Thoracic aorta (tissue), 2 donors: ENCODE results near the gene UNC13A. TPM values are rescaled to one million over a fixed set of nuclear protein-coding genes. Genes with fewer than 3 reads are reported as not detected.
A peak's percentile ranks its signal among the peaks of the same experiment; 100 is the strongest.

ENCODE experiments used
- ATAC-seq: fragments of 150-250 bp; one replicate; pipeline ENCODE4 v1.8.0; 2017; ENCODE audit warnings: low read depth; ENCODE audit not compliant: insufficient number of reproducible peaks, low FRiP score
- DNase-seq: peaks from one replicate; pipeline ENCODE4 v3.0.0-alpha.2; 2020; ENCODE audit warnings: low spot score
- H3K27ac ChIP-seq, 2 donors: fragments of 200-600 bp; sonication (generic); 1 replicate in 1 of 2; 2 replicates in 1 of 2; pipeline ENCODE4 v1.5.1; 2016; ENCODE audit warnings: mild to moderate bottlenecking in 2 of 2, moderate library complexity in 2 of 2
- H3K27me3 ChIP-seq: fragments of 200-600 bp; sonication (generic); replicated peaks from 2 replicates; pipeline ENCODE4 v1.6.0; 2016; ENCODE audit warnings: mild to moderate bottlenecking; ENCODE audit not compliant: insufficient read depth
- H3K36me3 ChIP-seq: fragments of 200-600 bp; sonication (generic); one replicate; pipeline ENCODE4 v1.5.1; 2016
- H3K4me1 ChIP-seq, 2 donors: fragments of 200-600 bp; sonication (generic); 1 replicate in 1 of 2; 2 replicates in 1 of 2; pipeline versions ENCODE4 v1.5.1 to v1.6.0; 2016; ENCODE audit warnings: low read depth in 2 of 2, mild to moderate bottlenecking in 1 of 2; ENCODE audit not compliant: control insufficient read depth in 1 of 2
- H3K4me3 ChIP-seq: fragments of 200-600 bp; sonication (generic); 2 replicates; pipeline ENCODE4 v1.5.1; 2016; ENCODE audit warnings: mild to moderate bottlenecking
- H3K9me3 ChIP-seq: fragments of 200-600 bp; sonication (generic); 2 replicates; pipeline ENCODE4 v1.5.1; 2016
- CTCF ChIP-seq: fragments of 200-600 bp; sonication (generic); IDR thresholded peaks from one replicate; pipeline ENCODE4 v1.5.1; 2019; ENCODE audit warnings: antibody characterized with exemption
- total RNA-seq, 2 donors: library from RNA; depleted of rRNA; stranded (reverse); fragments of >200 nt; gene quantifications; one replicate each; pipeline versions ENCODE4 v1.1.0 to v1.2.3, GENCODE V29; 2016

The UNC13A gene
- total RNA-seq, 2 donors from 2014 or later: 2.1 to 7.7 TPM

GRCh38 chr19:17560205-17560595 is 128.0 kb downstream of the UNC13A start:
- peak overlapping the region in 1 of 2 donors; percentile 34 for H3K27ac ChIP-seq
- DNase-seq (no peak), ATAC-seq (no peak)
- H3K9me3 ChIP-seq: no peaks in the 10 kb centered on the region
- no peak for TF ChIP-seq CTCF
- no peaks in the 10 kb centered on the region for H3K27me3 ChIP-seq
- no peak overlapping the region for H3K4me3 ChIP-seq
- H3K36me3 ChIP-seq: peaks cover 9% of the 10 kb centered on the region
- H3K4me1 ChIP-seq: peaks cover 4 to 10% of the 10 kb centered on the region in 2 donors

DNA sequence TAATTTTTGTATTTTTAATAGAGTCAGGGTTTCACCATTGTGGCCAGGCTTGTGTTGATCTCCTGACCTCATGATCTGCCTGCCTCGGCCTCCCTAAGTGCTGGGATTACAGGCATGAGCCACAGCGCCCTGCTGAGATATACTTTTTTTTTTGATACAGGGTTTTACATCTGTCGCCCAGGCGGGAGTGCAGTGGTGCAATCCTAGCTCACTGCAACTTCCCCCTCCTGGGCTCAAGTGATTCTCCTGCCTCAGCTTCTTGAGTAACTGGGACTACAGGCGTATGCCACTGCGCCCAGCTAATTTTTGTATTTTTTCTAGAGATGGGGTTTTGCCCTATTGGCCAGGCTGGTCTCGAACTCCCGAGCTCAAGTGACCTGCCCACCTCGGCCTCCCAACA is 130.7 kb downstream of the UNC13A start:
- Histone ChIP-seq H3K4me3 (no peak overlapping the region), H3K9me3 (no peaks in the 10 kb centered on the region), H3K27me3 (no peaks in the 10 kb centered on the region), H3K27ac (no peak overlapping the region), H3K4me1 (peaks cover 14% of the 10 kb centered on the region in 2 donors), H3K36me3 (peaks cover 5% of the 10 kb centered on the region)
- ATAC-seq (no peak), DNase-seq (no peak)
- TF ChIP-seq CTCF: no peak

GRCh38 chr19:17556995-17557394 is 131.2 kb downstream of the UNC13A start:
- H3K9me3 ChIP-seq: no peaks in the 10 kb centered on the region
- H3K27ac ChIP-seq: no peak overlapping the region
- H3K4me3 ChIP-seq: peak overlapping the region; percentile 81
- DNase-seq (no peak), ATAC-seq (no peak)
- TF ChIP-seq CTCF: no peak
- peaks cover 14% of the 10 kb centered on the region in 2 donors for H3K4me1 ChIP-seq
- peaks cover 5% of the 10 kb centered on the region for H3K36me3 ChIP-seq
- no peaks in the 10 kb centered on the region for H3K27me3 ChIP-seq

- no peaks in the 10 kb centered on the region for H3K27me3 ChIP-seq
- no peak for TF ChIP-seq CTCF
- peak overlapping the region; percentile 81 for H3K4me3 ChIP-seq
- DNase-seq: no peak
- no peaks in the 10 kb centered on the region for H3K9me3 ChIP-seq
- no peak for ATAC-seq
- peaks cover 5% of the 10 kb centered on the region for H3K36me3 ChIP-seq
- H3K4me1 ChIP-seq: peaks cover 14% of the 10 kb centered on the region in 2 donors
- peak overlapping the region in 1 of 2 donors; percentile 54 for H3K27ac ChIP-seq
These were observed 132.0 kb downstream of the UNC13A start for GRCh38 chr19:17555929-17556813.

DNA sequence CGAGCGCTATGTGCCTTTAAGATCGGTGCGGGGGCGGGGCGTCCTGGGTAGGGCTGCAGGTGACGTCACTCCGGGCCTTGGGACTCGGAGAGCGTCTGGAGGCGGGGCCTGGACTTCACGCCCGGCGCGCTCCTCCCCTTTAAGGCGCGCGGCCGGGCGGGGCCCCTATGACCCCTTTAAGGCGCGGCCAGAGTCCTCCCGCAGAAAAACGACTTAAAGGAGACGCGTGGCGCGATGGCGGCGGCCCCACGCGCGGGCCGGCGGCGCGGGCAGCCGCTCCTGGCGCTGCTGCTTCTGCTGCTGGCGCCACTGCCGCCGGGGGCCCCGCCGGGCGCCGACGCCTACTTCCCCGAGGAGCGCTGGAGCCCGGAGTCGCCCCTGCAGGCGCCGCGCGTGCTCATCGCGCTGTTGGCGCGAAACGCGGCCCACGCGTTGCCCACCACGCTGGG is 132.7 kb downstream of the UNC13A start, which contains the start of gene COLGALT1:
TSS of gene COLGALT1 (plus strand) at position 170 of the 449 bp plus-strand sequence. CDS start at position 235, 65 bp downstream.
- DNase-seq (peak; percentile 100), ATAC-seq (peak; percentile 85)
- Histone ChIP-seq H3K4me1 (peaks cover 14% of the 10 kb centered on the region in 2 donors), H3K9me3 (no peaks in the 10 kb centered on the region), H3K36me3 (peaks cover 3% of the 10 kb centered on the region), H3K4me3 (peak within 1 kb of the TSS; percentile 81), H3K27me3 (no peaks in the 10 kb centered on the region), H3K27ac (peak within 1 kb of the TSS in 1 of 2 donors; percentile 54)
- no peak for TF ChIP-seq CTCF
